ENCODE results near the gene TFPT. TPM values are rescaled to one million over a fixed set of nuclear protein-coding genes. Genes with fewer than 3 reads are reported as not detected.

The TFPT gene
- total and polyA plus RNA-seq, 2 of the 4 experiments (the other 2 are of a cell fraction): 7.9 to 17.1 TPM

DNA sequence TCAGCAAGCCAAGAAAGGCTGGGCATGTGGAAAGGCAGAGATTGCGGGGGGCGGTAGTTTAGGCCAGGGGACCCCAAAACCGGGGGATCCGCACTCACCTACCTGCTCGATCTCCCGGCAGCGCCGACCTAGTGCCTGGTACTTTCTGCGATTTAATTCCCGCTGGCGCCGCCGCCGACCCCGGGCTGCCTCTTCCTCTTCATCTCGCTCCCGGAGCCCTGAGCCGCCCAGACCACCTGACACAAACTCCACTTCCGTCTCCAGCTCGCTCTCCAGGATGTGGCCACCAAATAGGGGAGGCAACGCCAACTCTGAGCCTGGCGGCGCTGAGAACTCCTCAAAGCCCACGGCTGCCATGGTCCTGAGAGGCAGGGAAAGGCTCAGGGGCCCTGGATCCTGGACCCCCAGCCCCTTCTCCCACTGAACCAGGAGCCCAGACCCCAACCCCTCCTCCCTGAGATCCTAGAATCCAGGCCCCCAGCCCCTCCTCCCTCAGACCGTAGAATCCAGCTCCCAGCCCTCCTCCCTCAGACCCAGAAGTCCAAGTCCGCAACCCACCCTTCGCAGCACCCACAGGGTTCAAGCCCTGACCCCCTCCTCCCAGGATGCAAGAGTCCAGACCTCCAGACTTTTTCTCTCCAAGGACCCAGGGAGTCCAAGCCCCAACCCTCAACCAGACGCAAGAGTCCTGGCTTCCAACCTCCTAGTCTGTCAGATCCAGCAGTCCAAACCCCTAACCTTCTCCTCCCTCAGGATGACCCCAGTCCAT, 933 bp downstream of the TFPT start:
- peak overlapping the region; percentile 97 for H2AK9ac ChIP-seq (replicated peaks; ENCODE audit: low read depth, low read length, poor library complexity)
- dilution Hi-C loops (cut with HindIII; ENCODE audit: low sequenced_read_pairs, unreplicated experiment): no loop called here

More for the DNA sequence above, 933 bp downstream of the TFPT start:
- Histone ChIP-seq H3K79me1 (ENCODE audit: low read depth in 1 of 2, low read length in 2 of 2) (peaks cover 28 to 52% of the 10 kb centered on the region in 2 experiments), H3K4me3 (ENCODE audit: insufficient read depth, low read depth, low read length) (peak overlapping the region; percentile 61), H2BK5ac (ENCODE audit: low read depth, low read length, poor library complexity, severe bottlenecking) (peak overlapping the region; percentile 54), H2BK120ac (ENCODE audit: low read depth, low read length) (no peak overlapping the region), H3K4me1 (ENCODE audit: control insufficient read depth, insufficient read depth, low read length) (peaks cover 6% of the 10 kb centered on the region), H3K36me3 (ENCODE audit: control insufficient read depth, insufficient read depth, low read length) (peaks cover 24% of the 10 kb centered on the region), H3K4ac (ENCODE audit: low read depth, low read length) (peak overlapping the region; percentile 69), H4K5ac (ENCODE audit: low read depth, low read length) (peak overlapping the region; percentile 76), H3K9ac (ENCODE audit: low read depth, low read length) (peak overlapping the region; percentile 77), H4K8ac (ENCODE audit: low read depth in 2 of 2, low read length in 2 of 2) (peak overlapping the region; percentile 69 to 96), H3K9me1 (ENCODE audit: insufficient read depth, low read length) (no peaks in the 10 kb centered on the region), H4K91ac (ENCODE audit: insufficient read depth, low read depth, low read length) (peak overlapping the region; percentile 53; the same call in 1 of the 2 replicates), H4K20me1 (ENCODE audit: insufficient read depth, low read length) (peaks cover under 1% of the 10 kb centered on the region; the same call in 1 of the 2 replicates), H3K4me2 (ENCODE audit: low read depth, low read length) (peak overlapping the region; percentile 98), H3K56ac (ENCODE audit: extremely low read depth, insufficient read depth, low read length) (peak overlapping the region; percentile 33; the same call in 1 of the 2 replicates), H3K27ac (ENCODE audit: insufficient read depth, low read length) (peak overlapping the region; percentile 68), H3K9me3 (ENCODE audit: control insufficient read depth, insufficient read depth, low read length) (no peaks in the 10 kb centered on the region), H2AFZ (replicated peaks; ENCODE audit: low read length, poor library complexity) (peak overlapping the region; percentile 99), H3K14ac (replicated peaks; ENCODE audit: low read depth, low read length) (peak overlapping the region; percentile 80), H2BK20ac (ENCODE audit: low read depth, low read length) (no peak overlapping the region), H3K23ac (ENCODE audit: low read depth, low read length) (peak overlapping the region; percentile 59), H2AK5ac (ENCODE audit: low read depth, low read length) (peak overlapping the region; percentile 95), H3K18ac (ENCODE audit: low read depth, low read length) (no peak overlapping the region), H3K27me3 (ENCODE audit: control insufficient read depth, insufficient read depth, low read length) (no peaks in the 10 kb centered on the region), H2BK15ac (ENCODE audit: low read depth, low read length) (no peak overlapping the region; the same call in 2 of the 3 replicates)
- POLR2A ChIA-PET (ENCODE audit: unreplicated experiment): interaction anchor here (1.1 kb wide), 1 partner anchor 23 kb away, joined by 3 read pairs; the partner anchor contains the start of gene CNOT3
- in situ Hi-C loops (cut with MboI; ENCODE audit: low sequenced_read_pairs): loop anchor here (25.0 kb wide), 1 partner anchor 348 kb away; the partner anchor contains the start of genes CDC42EP5 and LENG9
- intact Hi-C loops (cut with micrococcal nuclease): loop anchor here (1.0 to 2.0 kb wide), 2 partner anchors 22 to 117 kb away; partner anchors contain the start of gene CNOT3
- no TSS peak for BruUV-seq (replicated peaks)
- CTCF ChIA-PET: interaction anchor here (0.6 kb wide), 1 partner anchor 367 kb away, joined by 5 read pairs; no protein-coding TSS in a partner anchor
- no peak for TF ChIP-seq FOS (IDR thresholded peaks at IDR 0.05; ENCODE audit: low read depth, low read length)
- TF ChIP-seq NFE2L2 (IDR thresholded peaks at IDR 0.05; ENCODE audit: low read depth, low read length): no peak
- TF ChIP-seq, protein P1, sequence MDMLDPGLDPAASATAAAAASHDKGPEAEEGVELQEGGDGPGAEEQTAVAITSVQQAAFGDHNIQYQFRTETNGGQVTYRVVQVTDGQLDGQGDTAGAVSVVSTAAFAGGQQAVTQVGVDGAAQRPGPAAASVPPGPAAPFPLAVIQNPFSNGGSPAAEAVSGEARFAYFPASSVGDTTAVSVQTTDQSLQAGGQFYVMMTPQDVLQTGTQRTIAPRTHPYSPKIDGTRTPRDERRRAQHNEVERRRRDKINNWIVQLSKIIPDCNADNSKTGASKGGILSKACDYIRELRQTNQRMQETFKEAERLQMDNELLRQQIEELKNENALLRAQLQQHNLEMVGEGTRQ (IDR thresholded peaks at IDR 0.05; ENCODE audit: low read depth, low read length): 0 out of 2 replicates have a peak, but pooled peaks have one; percentile 15
- peak; percentile 18 for DNase-seq
- ATAC-seq (ENCODE audit: low read depth): peak; percentile 1; the same call in 1 of the 2 replicates
- WGBS, 2 experiments (ENCODE audit: extremely low coverage in 2 of 2, insufficient read length in 1 of 2): 9% methylated on average over 4 of the region's 28 CpGs; no CpG with 5 or more reads in 1 of the 2 experiments

Measured in IMR-90 (cell line).